IPS-15b (cell line): ENCODE results near the gene SERINC5.

Source experiments
- H3K27me3 ChIP-seq: one replicate; pipeline ENCODE4 v1.6.1; 2013; ENCODE audit warnings: low read length; ENCODE audit not compliant: control insufficient read depth, insufficient read depth
- H3K36me3 ChIP-seq: one replicate; pipeline ENCODE4 v1.6.1; 2013; ENCODE audit warnings: low read length; ENCODE audit not compliant: control insufficient read depth, insufficient read depth
- H3K4me1 ChIP-seq: one replicate; pipeline ENCODE4 v1.6.1; 2013; ENCODE audit warnings: mild to moderate bottlenecking, low read length; ENCODE audit not compliant: control insufficient read depth, insufficient read depth
- H3K4me3 ChIP-seq: one replicate; pipeline ENCODE4 v1.5.1; 2013; ENCODE audit warnings: low read depth, low read length
- H3K9ac ChIP-seq: one replicate; pipeline ENCODE4 v1.6.1; 2013; ENCODE audit warnings: low read depth, mild to moderate bottlenecking, low read length
- H3K9me3 ChIP-seq: one replicate; pipeline ENCODE4 v1.6.1; 2013; ENCODE audit warnings: mild to moderate bottlenecking, low read length; ENCODE audit not compliant: control insufficient read depth, insufficient read depth

SERINC5 gene

GRCh38 chr5:80078921-80079320 is 176.9 kb downstream of the SERINC5 start:
- peaks cover 3% of the 10 kb centered on the region for H3K4me1 ChIP-seq
- H3K36me3 ChIP-seq, result no peaks in the 10 kb centered on the region
- no peak overlapping the region for H3K9ac ChIP-seq
- H3K27me3 ChIP-seq, result no peaks in the 10 kb centered on the region
- H3K9me3 ChIP-seq, result no peaks in the 10 kb centered on the region
- no peak overlapping the region for H3K4me3 ChIP-seq

DNA sequence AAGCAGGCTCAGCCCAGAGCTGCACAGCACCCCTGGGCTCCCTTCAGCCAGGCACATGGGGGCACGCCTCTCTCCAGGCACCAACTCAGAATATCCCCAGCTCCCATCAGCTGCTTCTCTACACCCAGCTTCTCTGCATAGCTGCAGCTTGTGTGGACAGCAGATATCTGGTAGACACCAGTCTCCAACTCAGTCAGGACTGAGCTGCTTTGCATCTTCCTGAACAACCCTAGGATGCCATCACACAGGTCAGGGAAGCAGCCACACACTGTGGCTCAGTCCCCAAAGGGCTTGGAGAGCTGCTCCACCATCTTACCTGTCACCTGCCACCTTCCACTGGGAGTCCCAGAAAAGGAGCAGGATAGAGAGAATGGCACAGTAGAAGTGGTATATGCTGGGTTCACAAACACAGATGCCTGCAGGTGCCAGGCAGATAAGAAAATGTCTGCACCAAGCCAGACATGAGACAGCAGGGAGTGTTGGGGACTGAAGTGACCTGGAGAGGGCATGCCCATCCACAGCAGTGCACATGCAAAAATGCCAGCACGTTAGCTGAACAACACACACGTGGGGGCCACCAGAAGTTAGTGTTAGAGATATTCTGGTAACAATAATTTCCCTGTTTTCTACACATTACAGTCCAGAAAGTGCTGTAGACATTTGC is 178.7 kb downstream of the SERINC5 start:
- H3K4me1 ChIP-seq, result no peaks in the 10 kb centered on the region
- H3K36me3 ChIP-seq, result no peaks in the 10 kb centered on the region
- H3K9ac ChIP-seq, result no peak overlapping the region
- H3K4me3 ChIP-seq, result no peak overlapping the region
- no peaks in the 10 kb centered on the region for H3K9me3 ChIP-seq
- H3K27me3 ChIP-seq, result no peaks in the 10 kb centered on the region

DNA sequence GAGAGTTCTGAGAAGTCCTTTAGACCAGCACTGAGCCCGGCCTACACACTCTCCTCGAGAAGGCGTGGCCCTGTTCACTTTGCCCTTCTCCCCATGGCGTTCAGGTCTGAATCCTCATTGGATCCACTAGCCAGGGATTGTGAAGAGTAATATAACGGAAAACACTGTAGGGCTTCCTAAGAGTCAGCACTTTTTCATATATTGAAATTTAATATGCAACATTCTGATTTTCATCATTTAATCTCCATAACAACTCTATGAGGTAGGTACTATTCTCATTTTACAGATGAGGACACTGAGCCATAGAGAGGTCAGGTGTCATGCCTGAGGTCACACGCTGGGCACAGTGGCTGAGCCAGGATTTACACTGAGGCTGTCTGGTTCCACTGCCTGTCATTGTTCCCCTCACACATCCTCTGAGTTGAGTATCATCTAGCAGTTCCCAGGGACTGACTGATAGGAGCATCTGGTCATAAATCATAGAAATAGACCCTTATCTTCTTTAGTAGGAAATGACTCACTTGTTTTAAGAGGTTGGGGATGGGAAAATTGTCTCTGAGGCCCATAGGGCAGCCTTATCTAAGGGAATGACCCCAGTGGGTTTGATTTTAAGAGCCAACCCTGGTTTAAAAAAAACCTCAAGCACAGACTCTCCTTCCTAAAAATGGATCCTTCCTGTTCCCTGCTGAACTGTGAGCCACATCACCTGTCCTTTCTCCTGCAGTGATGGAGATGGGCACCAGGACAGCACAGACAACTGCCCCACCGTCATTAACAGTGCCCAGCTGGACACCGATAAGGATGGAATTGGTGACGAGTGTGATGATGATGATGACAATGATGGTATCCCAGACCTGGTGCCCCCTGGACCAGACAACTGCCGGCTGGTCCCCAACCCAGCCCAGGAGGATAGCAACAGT is 179.5 kb downstream of the SERINC5 start:
- Histone ChIP-seq H3K27me3 (no peaks in the 10 kb centered on the region), H3K9ac (no peak overlapping the region), H3K4me1 (no peaks in the 10 kb centered on the region), H3K9me3 (no peaks in the 10 kb centered on the region), H3K4me3 (no peak overlapping the region), H3K36me3 (no peaks in the 10 kb centered on the region)

- Histone ChIP-seq H3K36me3 (peaks cover 2% of the 10 kb centered on the region), H3K4me3 (no peak overlapping the region), H3K4me1 (peaks cover 4% of the 10 kb centered on the region), H3K9ac (no peak overlapping the region), H3K27me3 (no peaks in the 10 kb centered on the region), H3K9me3 (no peaks in the 10 kb centered on the region)
Observed at GRCh38 chr5:80072103-80073073, 183.5 kb downstream of the SERINC5 start.

- peaks cover 2% of the 10 kb centered on the region for H3K36me3 ChIP-seq
- H3K27me3 ChIP-seq, result no peaks in the 10 kb centered on the region
- peaks cover 4% of the 10 kb centered on the region for H3K4me1 ChIP-seq
- H3K9ac ChIP-seq, result no peak overlapping the region
- no peak overlapping the region for H3K4me3 ChIP-seq
- no peaks in the 10 kb centered on the region for H3K9me3 ChIP-seq
Observed at GRCh38 chr5:80071510-80072021, 184.3 kb downstream of the SERINC5 start.

DNA sequence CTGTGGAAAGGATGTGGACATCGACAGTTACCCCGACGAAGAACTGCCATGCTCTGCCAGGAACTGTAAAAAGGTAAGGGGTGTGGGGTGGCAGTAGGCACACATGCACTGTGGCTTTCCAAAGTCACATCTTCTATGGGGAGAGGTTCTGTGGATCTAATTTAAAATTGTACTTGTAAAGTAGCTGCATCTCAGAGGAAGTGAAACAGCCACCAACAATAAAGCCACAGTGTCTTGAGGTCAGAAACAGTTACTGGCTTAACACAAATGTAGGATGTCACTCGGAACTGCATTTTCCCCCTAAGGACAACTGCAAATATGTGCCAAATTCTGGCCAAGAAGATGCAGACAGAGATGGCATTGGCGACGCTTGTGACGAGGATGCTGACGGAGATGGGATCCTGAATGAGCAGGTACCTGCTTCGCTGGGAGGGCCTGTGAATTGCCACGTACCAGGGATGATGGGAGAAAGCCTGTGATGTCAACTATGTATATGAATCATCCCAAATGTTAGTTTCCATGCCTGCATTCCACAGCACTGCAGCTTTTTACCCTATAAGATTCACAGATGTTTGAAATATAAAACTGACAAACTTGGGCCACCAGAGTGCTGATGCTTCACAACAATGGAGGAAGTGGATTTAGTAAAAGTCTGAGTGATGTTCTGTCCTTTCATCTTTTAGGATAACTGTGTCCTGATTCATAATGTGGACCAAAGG is 185.4 kb downstream of the SERINC5 start:
- H3K4me3 ChIP-seq, result no peak overlapping the region
- peaks cover 4% of the 10 kb centered on the region for H3K4me1 ChIP-seq
- peaks cover 2% of the 10 kb centered on the region for H3K36me3 ChIP-seq
- no peak overlapping the region for H3K9ac ChIP-seq
- no peaks in the 10 kb centered on the region for H3K27me3 ChIP-seq
- no peaks in the 10 kb centered on the region for H3K9me3 ChIP-seq

- Histone ChIP-seq H3K27me3 (no peaks in the 10 kb centered on the region), H3K9ac (no peak overlapping the region), H3K4me1 (peaks cover 7% of the 10 kb centered on the region), H3K9me3 (no peaks in the 10 kb centered on the region), H3K4me3 (no peak overlapping the region), H3K36me3 (peaks cover 2% of the 10 kb centered on the region)
Observed at GRCh38 chr5:80069918-80070318, 185.9 kb downstream of the SERINC5 start.

DNA sequence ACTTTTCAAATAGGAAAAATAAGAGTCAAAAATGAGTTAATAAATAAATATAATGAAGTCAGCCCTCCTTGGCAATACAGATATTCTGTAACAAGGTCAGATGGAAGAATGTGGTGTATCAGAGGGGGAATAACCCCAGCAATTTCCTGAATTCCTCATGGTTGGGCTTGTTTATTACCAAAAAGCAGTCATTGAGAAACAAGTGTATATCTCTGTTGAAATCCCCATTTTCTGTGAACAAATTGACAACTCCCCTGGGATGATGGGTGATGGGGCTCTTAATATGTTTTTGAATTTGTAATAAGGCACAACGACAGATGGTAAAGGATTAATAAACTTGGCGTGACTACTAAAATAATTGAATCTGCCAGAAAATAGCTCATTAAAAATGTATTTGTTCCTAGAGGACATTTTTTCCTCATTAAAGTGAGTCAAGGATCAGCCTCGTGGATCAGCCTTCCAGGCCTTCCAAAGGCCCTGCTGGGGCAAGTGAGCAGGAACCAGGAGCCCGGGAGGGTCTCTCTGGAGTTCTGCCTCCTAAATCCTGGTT is 186.5 kb downstream of the SERINC5 start:
- H3K36me3 ChIP-seq, result peaks cover 2% of the 10 kb centered on the region
- H3K9ac ChIP-seq, result no peak overlapping the region
- H3K9me3 ChIP-seq, result no peaks in the 10 kb centered on the region
- H3K4me3 ChIP-seq, result no peak overlapping the region
- H3K4me1 ChIP-seq, result peaks cover 10% of the 10 kb centered on the region
- no peaks in the 10 kb centered on the region for H3K27me3 ChIP-seq

DNA sequence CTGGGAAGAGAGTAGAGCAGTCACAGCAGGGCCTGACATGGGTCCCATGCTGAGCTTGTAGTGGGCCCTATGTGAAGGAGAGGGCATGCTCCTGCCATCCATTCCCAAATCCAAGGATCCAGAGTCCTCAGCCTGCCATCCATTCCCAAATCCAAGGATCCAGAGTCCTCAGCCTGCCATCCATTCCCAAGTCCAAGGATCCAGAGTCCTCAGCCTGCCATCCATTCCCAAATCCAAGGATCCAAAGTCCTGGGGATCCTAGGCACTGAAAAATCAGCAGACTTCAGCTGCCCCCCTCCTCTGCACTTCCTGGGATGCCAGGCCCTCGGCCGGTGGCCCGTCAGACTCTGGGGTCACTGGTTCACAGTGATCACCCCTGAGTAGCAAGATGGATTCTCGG is 187.1 kb downstream of the SERINC5 start:
- Histone ChIP-seq H3K4me1 (peaks cover 10% of the 10 kb centered on the region), H3K36me3 (peaks cover 2% of the 10 kb centered on the region), H3K9me3 (no peaks in the 10 kb centered on the region), H3K4me3 (no peak overlapping the region), H3K27me3 (no peaks in the 10 kb centered on the region), H3K9ac (no peak overlapping the region)

- H3K27me3 ChIP-seq, result no peaks in the 10 kb centered on the region
- peaks cover 10% of the 10 kb centered on the region for H3K4me1 ChIP-seq
- H3K9me3 ChIP-seq, result no peaks in the 10 kb centered on the region
- peaks cover 2% of the 10 kb centered on the region for H3K36me3 ChIP-seq
- H3K9ac ChIP-seq, result no peak overlapping the region
- no peak overlapping the region for H3K4me3 ChIP-seq
Observed at GRCh38 chr5:80068246-80068636, 187.6 kb downstream of the SERINC5 start.
